Measurements from ENCODE around the gene ZNF320. TPM values are rescaled to one million over a fixed set of nuclear protein-coding genes. Genes with fewer than 3 reads are reported as not detected.

Gene ZNF320
- total and polyA plus RNA-seq, 2 experiments from 2014 or later = 13.6 to 32.3 TPM

DNA sequence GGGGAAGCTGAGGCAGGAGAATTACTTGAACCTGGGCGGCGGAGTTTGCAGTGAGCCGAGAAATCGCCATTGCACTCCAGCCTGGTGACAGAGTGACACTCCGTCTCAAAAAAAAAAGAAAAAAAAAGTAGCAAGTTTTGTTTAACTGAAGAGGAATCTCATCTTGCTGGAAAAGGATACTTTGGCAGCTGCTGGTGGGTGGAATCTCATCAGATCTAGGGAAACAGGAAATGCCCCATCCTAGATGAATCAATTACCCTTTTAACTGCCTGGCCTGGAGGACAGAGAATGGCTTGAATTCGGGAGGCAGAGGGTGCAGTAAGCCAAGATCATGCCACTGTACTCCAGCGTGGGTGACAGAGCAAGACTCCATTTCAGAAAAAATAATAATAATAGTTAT lies 8.4 kb downstream of the ZNF320 start:
- Histone ChIP-seq H3K4me1 (ENCODE audit: insufficient read depth) (no peaks in the 10 kb centered on the region), H3K27ac (ENCODE audit: low read depth) (no peak overlapping the region), H3K4me3 (no peak overlapping the region), H4K20me1 (replicated peaks; ENCODE audit: insufficient read depth) (peaks cover 15% of the 10 kb centered on the region; the same call in 1 of the 2 replicates), H3K9me2 (ENCODE audit: insufficient read depth) (no peaks in the 10 kb centered on the region), H3K36me3 (ENCODE audit: insufficient read depth) (peaks cover 57% of the 10 kb centered on the region), H3K27me3 (ENCODE audit: insufficient read depth) (no peaks in the 10 kb centered on the region), H3K4me2 (no peak overlapping the region), H2AFZ (no peak overlapping the region), H3F3A (replicated peaks; ENCODE audit: low read depth) (peaks cover 7% of the 10 kb centered on the region; the same call in 1 of the 2 replicates), H3K79me2 (replicated peaks; ENCODE audit: insufficient read depth) (peaks cover 20% of the 10 kb centered on the region)
- H3K4me1 Mint-ChIP-seq = no peaks in the 10 kb centered on the region; the same call in 2 of the 3 replicates
- no peaks in the 10 kb centered on the region for H3K27me3 Mint-ChIP-seq (ENCODE audit: insufficient read depth, low read depth, poor library complexity)
- no peak overlapping the region for H3K27ac Mint-ChIP-seq
- no peaks in the 10 kb centered on the region; the same call in 2 of the 3 replicates for H3K9me3 Mint-ChIP-seq
- ATAC-seq (no peak), DNase-seq (ENCODE audit: low spot score) (peak; percentile 9)
- TF ChIP-seq ZNF331 (CRISPR knock-in tag; IDR thresholded peaks at IDR 0.05; ENCODE audit: low read depth) (no peak), POLR2AphosphoS5 (IDR thresholded peaks at IDR 0.05; ENCODE audit: low read depth) (no peak), EZH2 (IDR thresholded peaks at IDR 0.05; ENCODE audit: low read depth, unreplicated experiment) (no peak), EZH2phosphoT487 (IDR thresholded peaks at IDR 0.05; ENCODE audit: unreplicated experiment) (no peak), NANOG (IDR thresholded peaks at IDR 0.05; ENCODE audit: borderline replicate concordance) (no peak), STAT1 (IDR thresholded peaks at IDR 0.05; ENCODE audit: unreplicated experiment) (no peak), CREB1 (CRISPR knock-in tag; IDR thresholded peaks at IDR 0.05; ENCODE audit: low read depth) (no peak), ZNF114 (CRISPR knock-in tag; IDR thresholded peaks at IDR 0.05) (no peak), JUNB (IDR thresholded peaks at IDR 0.05; ENCODE audit: unreplicated experiment) (no peak)
- TF ChIP-seq, protein P1, sequence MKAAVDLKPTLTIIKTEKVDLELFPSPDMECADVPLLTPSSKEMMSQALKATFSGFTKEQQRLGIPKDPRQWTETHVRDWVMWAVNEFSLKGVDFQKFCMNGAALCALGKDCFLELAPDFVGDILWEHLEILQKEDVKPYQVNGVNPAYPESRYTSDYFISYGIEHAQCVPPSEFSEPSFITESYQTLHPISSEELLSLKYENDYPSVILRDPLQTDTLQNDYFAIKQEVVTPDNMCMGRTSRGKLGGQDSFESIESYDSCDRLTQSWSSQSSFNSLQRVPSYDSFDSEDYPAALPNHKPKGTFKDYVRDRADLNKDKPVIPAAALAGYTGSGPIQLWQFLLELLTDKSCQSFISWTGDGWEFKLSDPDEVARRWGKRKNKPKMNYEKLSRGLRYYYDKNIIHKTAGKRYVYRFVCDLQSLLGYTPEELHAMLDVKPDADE (IDR thresholded peaks at IDR 0.05) = no peak
- TF ChIP-seq, protein P2, sequence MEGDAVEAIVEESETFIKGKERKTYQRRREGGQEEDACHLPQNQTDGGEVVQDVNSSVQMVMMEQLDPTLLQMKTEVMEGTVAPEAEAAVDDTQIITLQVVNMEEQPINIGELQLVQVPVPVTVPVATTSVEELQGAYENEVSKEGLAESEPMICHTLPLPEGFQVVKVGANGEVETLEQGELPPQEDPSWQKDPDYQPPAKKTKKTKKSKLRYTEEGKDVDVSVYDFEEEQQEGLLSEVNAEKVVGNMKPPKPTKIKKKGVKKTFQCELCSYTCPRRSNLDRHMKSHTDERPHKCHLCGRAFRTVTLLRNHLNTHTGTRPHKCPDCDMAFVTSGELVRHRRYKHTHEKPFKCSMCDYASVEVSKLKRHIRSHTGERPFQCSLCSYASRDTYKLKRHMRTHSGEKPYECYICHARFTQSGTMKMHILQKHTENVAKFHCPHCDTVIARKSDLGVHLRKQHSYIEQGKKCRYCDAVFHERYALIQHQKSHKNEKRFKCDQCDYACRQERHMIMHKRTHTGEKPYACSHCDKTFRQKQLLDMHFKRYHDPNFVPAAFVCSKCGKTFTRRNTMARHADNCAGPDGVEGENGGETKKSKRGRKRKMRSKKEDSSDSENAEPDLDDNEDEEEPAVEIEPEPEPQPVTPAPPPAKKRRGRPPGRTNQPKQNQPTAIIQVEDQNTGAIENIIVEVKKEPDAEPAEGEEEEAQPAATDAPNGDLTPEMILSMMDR (conservative IDR thresholded peaks at IDR 0.05; ENCODE audit: low read depth in 2 of 2) = no peak
- TF ChIP-seq, protein P3, sequence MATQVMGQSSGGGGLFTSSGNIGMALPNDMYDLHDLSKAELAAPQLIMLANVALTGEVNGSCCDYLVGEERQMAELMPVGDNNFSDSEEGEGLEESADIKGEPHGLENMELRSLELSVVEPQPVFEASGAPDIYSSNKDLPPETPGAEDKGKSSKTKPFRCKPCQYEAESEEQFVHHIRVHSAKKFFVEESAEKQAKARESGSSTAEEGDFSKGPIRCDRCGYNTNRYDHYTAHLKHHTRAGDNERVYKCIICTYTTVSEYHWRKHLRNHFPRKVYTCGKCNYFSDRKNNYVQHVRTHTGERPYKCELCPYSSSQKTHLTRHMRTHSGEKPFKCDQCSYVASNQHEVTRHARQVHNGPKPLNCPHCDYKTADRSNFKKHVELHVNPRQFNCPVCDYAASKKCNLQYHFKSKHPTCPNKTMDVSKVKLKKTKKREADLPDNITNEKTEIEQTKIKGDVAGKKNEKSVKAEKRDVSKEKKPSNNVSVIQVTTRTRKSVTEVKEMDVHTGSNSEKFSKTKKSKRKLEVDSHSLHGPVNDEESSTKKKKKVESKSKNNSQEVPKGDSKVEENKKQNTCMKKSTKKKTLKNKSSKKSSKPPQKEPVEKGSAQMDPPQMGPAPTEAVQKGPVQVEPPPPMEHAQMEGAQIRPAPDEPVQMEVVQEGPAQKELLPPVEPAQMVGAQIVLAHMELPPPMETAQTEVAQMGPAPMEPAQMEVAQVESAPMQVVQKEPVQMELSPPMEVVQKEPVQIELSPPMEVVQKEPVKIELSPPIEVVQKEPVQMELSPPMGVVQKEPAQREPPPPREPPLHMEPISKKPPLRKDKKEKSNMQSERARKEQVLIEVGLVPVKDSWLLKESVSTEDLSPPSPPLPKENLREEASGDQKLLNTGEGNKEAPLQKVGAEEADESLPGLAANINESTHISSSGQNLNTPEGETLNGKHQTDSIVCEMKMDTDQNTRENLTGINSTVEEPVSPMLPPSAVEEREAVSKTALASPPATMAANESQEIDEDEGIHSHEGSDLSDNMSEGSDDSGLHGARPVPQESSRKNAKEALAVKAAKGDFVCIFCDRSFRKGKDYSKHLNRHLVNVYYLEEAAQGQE (IDR thresholded peaks at IDR 0.05; ENCODE audit: unreplicated experiment) = no peak
- TF ChIP-seq, protein P4, sequence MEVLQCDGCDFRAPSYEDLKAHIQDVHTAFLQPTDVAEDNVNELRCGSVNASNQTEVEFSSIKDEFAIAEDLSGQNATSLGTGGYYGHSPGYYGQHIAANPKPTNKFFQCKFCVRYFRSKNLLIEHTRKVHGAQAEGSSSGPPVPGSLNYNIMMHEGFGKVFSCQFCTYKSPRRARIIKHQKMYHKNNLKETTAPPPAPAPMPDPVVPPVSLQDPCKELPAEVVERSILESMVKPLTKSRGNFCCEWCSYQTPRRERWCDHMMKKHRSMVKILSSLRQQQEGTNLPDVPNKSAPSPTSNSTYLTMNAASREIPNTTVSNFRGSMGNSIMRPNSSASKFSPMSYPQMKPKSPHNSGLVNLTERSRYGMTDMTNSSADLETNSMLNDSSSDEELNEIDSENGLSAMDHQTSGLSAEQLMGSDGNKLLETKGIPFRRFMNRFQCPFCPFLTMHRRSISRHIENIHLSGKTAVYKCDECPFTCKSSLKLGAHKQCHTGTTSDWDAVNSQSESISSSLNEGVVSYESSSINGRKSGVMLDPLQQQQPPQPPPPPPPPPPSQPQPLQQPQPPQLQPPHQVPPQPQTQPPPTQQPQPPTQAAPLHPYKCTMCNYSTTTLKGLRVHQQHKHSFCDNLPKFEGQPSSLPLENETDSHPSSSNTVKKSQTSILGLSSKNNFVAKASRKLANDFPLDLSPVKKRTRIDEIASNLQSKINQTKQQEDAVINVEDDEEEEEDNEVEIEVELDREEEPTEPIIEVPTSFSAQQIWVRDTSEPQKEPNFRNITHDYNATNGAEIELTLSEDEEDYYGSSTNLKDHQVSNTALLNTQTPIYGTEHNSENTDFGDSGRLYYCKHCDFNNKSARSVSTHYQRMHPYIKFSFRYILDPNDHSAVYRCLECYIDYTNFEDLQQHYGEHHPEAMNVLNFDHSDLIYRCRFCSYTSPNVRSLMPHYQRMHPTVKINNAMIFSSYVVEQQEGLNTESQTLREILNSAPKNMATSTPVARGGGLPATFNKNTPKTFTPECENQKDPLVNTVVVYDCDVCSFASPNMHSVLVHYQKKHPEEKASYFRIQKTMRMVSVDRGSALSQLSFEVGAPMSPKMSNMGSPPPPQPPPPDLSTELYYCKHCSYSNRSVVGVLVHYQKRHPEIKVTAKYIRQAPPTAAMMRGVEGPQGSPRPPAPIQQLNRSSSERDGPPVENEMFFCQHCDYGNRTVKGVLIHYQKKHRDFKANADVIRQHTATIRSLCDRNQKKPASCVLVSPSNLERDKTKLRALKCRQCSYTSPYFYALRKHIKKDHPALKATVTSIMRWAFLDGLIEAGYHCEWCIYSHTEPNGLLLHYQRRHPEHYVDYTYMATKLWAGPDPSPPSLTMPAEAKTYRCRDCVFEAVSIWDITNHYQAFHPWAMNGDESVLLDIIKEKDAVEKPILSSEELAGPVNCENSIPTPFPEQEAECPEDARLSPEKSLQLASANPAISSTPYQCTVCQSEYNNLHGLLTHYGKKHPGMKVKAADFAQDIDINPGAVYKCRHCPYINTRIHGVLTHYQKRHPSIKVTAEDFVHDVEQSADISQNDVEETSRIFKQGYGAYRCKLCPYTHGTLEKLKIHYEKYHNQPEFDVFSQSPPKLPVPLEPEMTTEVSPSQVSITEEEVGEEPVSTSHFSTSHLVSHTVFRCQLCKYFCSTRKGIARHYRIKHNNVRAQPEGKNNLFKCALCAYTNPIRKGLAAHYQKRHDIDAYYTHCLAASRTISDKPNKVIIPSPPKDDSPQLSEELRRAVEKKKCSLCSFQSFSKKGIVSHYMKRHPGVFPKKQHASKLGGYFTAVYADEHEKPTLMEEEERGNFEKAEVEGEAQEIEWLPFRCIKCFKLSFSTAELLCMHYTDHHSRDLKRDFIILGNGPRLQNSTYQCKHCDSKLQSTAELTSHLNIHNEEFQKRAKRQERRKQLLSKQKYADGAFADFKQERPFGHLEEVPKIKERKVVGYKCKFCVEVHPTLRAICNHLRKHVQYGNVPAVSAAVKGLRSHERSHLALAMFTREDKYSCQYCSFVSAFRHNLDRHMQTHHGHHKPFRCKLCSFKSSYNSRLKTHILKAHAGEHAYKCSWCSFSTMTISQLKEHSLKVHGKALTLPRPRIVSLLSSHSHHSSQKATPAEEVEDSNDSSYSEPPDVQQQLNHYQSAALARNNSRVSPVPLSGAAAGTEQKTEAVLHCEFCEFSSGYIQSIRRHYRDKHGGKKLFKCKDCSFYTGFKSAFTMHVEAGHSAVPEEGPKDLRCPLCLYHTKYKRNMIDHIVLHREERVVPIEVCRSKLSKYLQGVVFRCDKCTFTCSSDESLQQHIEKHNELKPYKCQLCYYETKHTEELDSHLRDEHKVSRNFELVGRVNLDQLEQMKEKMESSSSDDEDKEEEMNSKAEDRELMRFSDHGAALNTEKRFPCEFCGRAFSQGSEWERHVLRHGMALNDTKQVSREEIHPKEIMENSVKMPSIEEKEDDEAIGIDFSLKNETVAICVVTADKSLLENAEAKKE (CRISPR knock-in tag; IDR thresholded peaks at IDR 0.05) = no peak
- H3K36me3 Mint-ChIP-seq (ENCODE audit: low read depth) = peaks cover 78% of the 10 kb centered on the region
- no peak overlapping the region for H3K4me3 Mint-ChIP-seq

Data from GM23338 (cell line).